H9 (cell line): Measurements from ENCODE around the gene PRLHR. TPM values are rescaled to one million over a fixed set of nuclear protein-coding genes. Genes with fewer than 3 reads are reported as not detected.

Experiments used
- DNase-seq: peaks from one replicate; pipeline ENCODE4 v3.0.0-alpha.2; 2017
- H2AFZ ChIP-seq: one replicate; pipeline ENCODE4 v1.6.1; 2013; ENCODE audit warnings: mild to moderate bottlenecking, low read length, control low read depth, moderate library complexity
- H2AK5ac ChIP-seq: 2 replicates; pipeline ENCODE4 v1.6.1; 2013; ENCODE audit warnings: low read length, control low read depth, mixed read lengths; ENCODE audit not compliant: insufficient read length
- H2BK120ac ChIP-seq: one replicate; pipeline ENCODE4 v1.6.1; 2013; ENCODE audit warnings: low read depth, mild to moderate bottlenecking, low read length, control low read depth, inconsistent platforms; ENCODE audit not compliant: poor library complexity, severe bottlenecking
- H2BK12ac ChIP-seq: 2 replicates; pipeline ENCODE4 v1.6.1; 2013; ENCODE audit warnings: low read length, control low read depth, mixed read lengths, low read depth; ENCODE audit not compliant: insufficient read length
- H2BK15ac ChIP-seq: 2 replicates; pipeline ENCODE4 v1.6.1; 2013; ENCODE audit warnings: low read depth, low read length, control low read depth
- H2BK20ac ChIP-seq: one replicate; pipeline ENCODE4 v1.6.1; 2013; ENCODE audit warnings: low read depth, mild to moderate bottlenecking, low read length, control low read depth, inconsistent platforms; ENCODE audit not compliant: poor library complexity, severe bottlenecking
- H2BK5ac ChIP-seq: 2 replicates; pipeline ENCODE4 v1.6.1; 2013; ENCODE audit warnings: low read length, control low read depth, mixed read lengths; ENCODE audit not compliant: insufficient read length
- H3K14ac ChIP-seq: 2 replicates; pipeline ENCODE4 v1.6.1; 2013; ENCODE audit warnings: low read length, control low read depth; ENCODE audit not compliant: insufficient read depth
- H3K18ac ChIP-seq: 2 replicates; pipeline ENCODE4 v1.6.1; 2013; ENCODE audit warnings: low read depth, mild to moderate bottlenecking, mixed read lengths, low read length, control low read depth; ENCODE audit not compliant: insufficient read length
- H3K23ac ChIP-seq: 2 replicates; pipeline ENCODE4 v1.6.1; 2013; ENCODE audit warnings: low read length, control low read depth, mixed read lengths, low read depth; ENCODE audit not compliant: insufficient read length
- H3K23me2 ChIP-seq: 2 replicates; pipeline ENCODE4 v1.6.1; 2013; ENCODE audit warnings: low read depth, mild to moderate bottlenecking, mixed read lengths, low read length, control low read depth; ENCODE audit not compliant: insufficient read length, poor library complexity, severe bottlenecking
- H3K27ac ChIP-seq: 2 replicates; pipeline ENCODE4 v1.5.1; 2013; ENCODE audit warnings: low read length, control low read depth, mixed read lengths, low read depth; ENCODE audit not compliant: insufficient read length
- H3K27me3 ChIP-seq: 2 replicates; pipeline ENCODE4 v1.6.1; 2013; ENCODE audit warnings: low read length, control low read depth, inconsistent platforms; ENCODE audit not compliant: insufficient read depth
- H3K4ac ChIP-seq: 2 replicates; pipeline ENCODE4 v1.6.1; 2013; ENCODE audit warnings: low read depth, mild to moderate bottlenecking, control low read depth, inconsistent platforms, low read length, moderate library complexity
- H3K4me1 ChIP-seq: 2 replicates; pipeline ENCODE4 v1.6.1; 2013; ENCODE audit warnings: low read length, control low read depth, inconsistent platforms; ENCODE audit not compliant: insufficient read depth
- H3K4me2 ChIP-seq: 2 replicates; pipeline ENCODE4 v1.6.1; 2013; ENCODE audit warnings: low read length, control low read depth, mixed read lengths; ENCODE audit not compliant: insufficient read length, insufficient read depth
- H3K56ac ChIP-seq: 2 replicates; pipeline ENCODE4 v1.6.1; 2013; ENCODE audit warnings: low read depth, mild to moderate bottlenecking, mixed read lengths, low read length, control low read depth; ENCODE audit not compliant: insufficient read length
- H3K79me1 ChIP-seq: 2 replicates; pipeline ENCODE4 v1.6.1; 2013; ENCODE audit warnings: low read depth, mild to moderate bottlenecking, moderate library complexity, low read length, control low read depth, inconsistent platforms; ENCODE audit not compliant: insufficient read depth, poor library complexity, severe bottlenecking
- H3K79me2 ChIP-seq: 2 replicates; pipeline ENCODE4 v1.6.1; 2013; ENCODE audit warnings: low read length, control low read depth, inconsistent platforms; ENCODE audit not compliant: insufficient read depth
- H3K9ac ChIP-seq: 2 replicates; pipeline ENCODE4 v1.6.1; 2013; ENCODE audit warnings: low read length, control low read depth, mixed read lengths; ENCODE audit not compliant: insufficient read length; ENCODE audit errors: extremely low read depth
- H3K9me3 ChIP-seq: one replicate; pipeline ENCODE4 v1.6.1; 2013; ENCODE audit warnings: low read depth, low read length, inconsistent platforms; ENCODE audit not compliant: control insufficient read depth
- H3T11ph ChIP-seq: one replicate; pipeline ENCODE4 v1.6.1; 2013; ENCODE audit warnings: mild to moderate bottlenecking, low read length, control low read depth, inconsistent platforms
- H4K20me1 ChIP-seq: one replicate; pipeline ENCODE4 v1.6.1; 2013; ENCODE audit not compliant: control insufficient read depth, insufficient read length, insufficient read depth
- H4K5ac ChIP-seq: 2 replicates; pipeline ENCODE4 v1.6.1; 2013; ENCODE audit warnings: low read depth, mild to moderate bottlenecking, mixed read lengths, low read length, control low read depth; ENCODE audit not compliant: insufficient read length
- H4K8ac ChIP-seq: replicated peaks from 2 replicates; pipeline ENCODE4 v1.6.1; 2013; ENCODE audit warnings: low read length, control low read depth, mixed read lengths, low read depth; ENCODE audit not compliant: insufficient read length
- H4K91ac ChIP-seq: 2 replicates; pipeline ENCODE4 v1.6.1; 2013; ENCODE audit warnings: low read depth, mild to moderate bottlenecking, moderate library complexity, mixed read lengths, low read length, control low read depth; ENCODE audit not compliant: insufficient read length
- H3K27ac Mint-ChIP-seq, 3 experiments: 2 replicates in 2 of 3; 3 replicates in 1 of 3; pipeline ENCODE4 v1.8.0; 2020 to 2021; ENCODE audit warnings: mixed read lengths in 3 of 3, mild to moderate bottlenecking in 1 of 3, moderate library complexity in 1 of 3
- H3K27me3 Mint-ChIP-seq: 2 replicates; pipeline ENCODE4 v1.8.0; 2021; ENCODE audit warnings: low read depth, mild to moderate bottlenecking, moderate library complexity, mixed read lengths
- H3K36me3 Mint-ChIP-seq, 3 experiments: 2 replicates in 2 of 3; 3 replicates in 1 of 3; pipeline ENCODE4 v1.8.0; 2020 to 2021; ENCODE audit warnings: low read depth in 3 of 3, mixed read lengths in 3 of 3; ENCODE audit not compliant: insufficient read depth in 1 of 3
- H3K4me1 Mint-ChIP-seq, 2 experiments: 2 replicates each; pipeline ENCODE4 v1.8.0; 2020; ENCODE audit warnings: mixed read lengths in 2 of 2
- H3K4me3 Mint-ChIP-seq, 2 experiments: 2 replicates in 1 of 2; 3 replicates in 1 of 2; pipeline ENCODE4 v1.8.0; 2020 to 2021; ENCODE audit warnings: mild to moderate bottlenecking in 2 of 2, mixed read lengths in 2 of 2, moderate library complexity in 1 of 2
- H3K9me3 Mint-ChIP-seq, 2 experiments: 2 replicates in 1 of 2; 3 replicates in 1 of 2; pipeline ENCODE4 v1.8.0; 2020; ENCODE audit warnings: mild to moderate bottlenecking in 2 of 2, mixed read lengths in 2 of 2, moderate library complexity in 1 of 2
- CTCF ChIP-seq: fragments of 200-600 bp; sonication (generic); conservative IDR thresholded peaks from 3 replicates; pipeline ENCODE4 v1.8.0; 2021; ENCODE audit warnings: antibody characterized with exemption, mild to moderate bottlenecking
- WGBS: extraction: QIAGEN DNeasy Blood & Tissue Kit; methylation state at CpG from one replicate; pipeline ENCODE4 v1.1.7; 2013; ENCODE audit warnings: missing lambda C conversion rate, low lambda C conversion rate, mixed read lengths; ENCODE audit not compliant: insufficient read length; ENCODE audit errors: extremely low coverage; 5-methylcytosine and 5-hydroxymethylcytosine counted together
- total RNA-seq: library from RNA; stranded (reverse); gene quantifications from 2 replicates; pipeline ENCODE4 v1.2.1, GENCODE V29; 2021

Gene PRLHR
- total RNA-seq, 1 experiment from 2014 or later = not detected

- H2BK15ac ChIP-seq = no peak overlapping the region
- H4K8ac ChIP-seq = no peak overlapping the region
- H2BK20ac ChIP-seq = no peak overlapping the region
- no peaks in the 10 kb centered on the region for H3K9me3 ChIP-seq
- H3K23ac ChIP-seq = no peak overlapping the region
- H4K91ac ChIP-seq = no peak overlapping the region
- H2AFZ ChIP-seq = no peak overlapping the region
- no peak overlapping the region for H3K56ac ChIP-seq
- no peak overlapping the region for H3K4me2 ChIP-seq
- no peaks in the 10 kb centered on the region for H3K79me2 ChIP-seq
- no peak overlapping the region for H3T11ph ChIP-seq
- Mint-ChIP-seq H3K4me3 (no peak overlapping the region), H3K27ac (no peak overlapping the region; a peak in 1 of 7 replicates), H3K36me3 (peaks cover 0 to 4% (median 0%) of the 10 kb centered on the region in 3 experiments; a peak in 2 of 7 replicates), H3K27me3 (peaks cover 7% of the 10 kb centered on the region), H3K9me3 (no peaks in the 10 kb centered on the region; a peak in 1 of 5 replicates), H3K4me1 (no peaks in the 10 kb centered on the region)
- H3K18ac ChIP-seq = no peak overlapping the region
- H3K23me2 ChIP-seq = no peaks in the 10 kb centered on the region
- no peak overlapping the region for H3K14ac ChIP-seq
- no peaks in the 10 kb centered on the region for H3K27me3 ChIP-seq
- no peak overlapping the region for H3K27ac ChIP-seq
- H2AK5ac ChIP-seq = no peak overlapping the region
- no peak overlapping the region for H3K9ac ChIP-seq
- H4K5ac ChIP-seq = no peak overlapping the region
- H3K4ac ChIP-seq = no peak overlapping the region
- no peak overlapping the region for H2BK5ac ChIP-seq
- no peak for TF ChIP-seq CTCF
- no peak for DNase-seq
- no CpG with 5 or more reads among the region's 10 CpGs for WGBS
- H3K4me1 ChIP-seq = no peaks in the 10 kb centered on the region
- H3K79me1 ChIP-seq = no peaks in the 10 kb centered on the region
- no peak overlapping the region for H2BK120ac ChIP-seq
- H4K20me1 ChIP-seq = no peaks in the 10 kb centered on the region
- H2BK12ac ChIP-seq = no peak overlapping the region
Observed at GRCh38 chr10:118551535-118552100, 43.8 kb downstream of the PRLHR start.
